ENCODE results near the gene INTS2. TPM values are rescaled to one million over a fixed set of nuclear protein-coding genes. Genes with fewer than 3 reads are reported as not detected.

Gene INTS2
- total RNA-seq, 1 experiment from 2014 or later: 20.8 TPM

DNA sequence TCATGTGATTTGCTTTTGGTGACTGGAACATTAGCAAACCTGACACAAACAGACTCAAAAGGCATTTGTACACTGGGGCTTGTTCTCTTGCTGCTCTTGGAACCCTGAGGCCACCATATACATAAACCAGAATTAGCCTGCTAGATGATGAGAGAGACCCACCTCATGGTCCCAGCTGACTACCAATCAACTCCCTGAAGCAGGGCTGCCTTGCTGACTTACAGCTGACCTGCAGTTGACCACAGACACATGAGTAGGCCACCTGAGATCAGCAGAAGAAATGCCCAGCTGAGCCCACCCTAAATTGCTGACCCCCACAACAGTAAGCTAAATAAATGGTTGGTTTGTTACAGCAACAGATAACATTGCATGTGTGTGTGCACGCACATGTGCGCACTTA lies 93.2 kb downstream of the INTS2 start:
- no peak overlapping the region for H3T11ph ChIP-seq (ENCODE audit: low read length)
- H3K36me3 Mint-ChIP-seq (ENCODE audit: insufficient read depth in 1 of 3, low read depth in 3 of 3): peaks cover 4 to 16% (median 5%) of the 10 kb centered on the region in 3 experiments; a peak in 6 of 7 replicates
- no CpG with 5 or more reads among the region's 2 CpGs for WGBS (ENCODE audit: extremely low coverage, insufficient read length, low lambda C conversion rate)
- H4K91ac ChIP-seq (ENCODE audit: insufficient read length, low read depth, low read length): no peak overlapping the region
- peaks cover 0 to 2% of the 10 kb centered on the region in 2 experiments; a peak in 1 of 4 replicates for H3K4me1 Mint-ChIP-seq
- no peak for DNase-seq
- no peak overlapping the region for H3K4me2 ChIP-seq (ENCODE audit: insufficient read depth, insufficient read length, low read length)
- H4K5ac ChIP-seq (ENCODE audit: insufficient read length, low read depth, low read length): no peak overlapping the region
- H3K18ac ChIP-seq (ENCODE audit: insufficient read length, low read depth, low read length): no peak overlapping the region
- no peaks in the 10 kb centered on the region for H3K79me1 ChIP-seq (ENCODE audit: insufficient read depth, low read depth, low read length, poor library complexity, severe bottlenecking)
- no peaks in the 10 kb centered on the region for H4K20me1 ChIP-seq (ENCODE audit: control insufficient read depth, insufficient read depth, insufficient read length)
- H3K56ac ChIP-seq (ENCODE audit: insufficient read length, low read depth, low read length): no peak overlapping the region
- no peaks in the 10 kb centered on the region for H3K9me3 Mint-ChIP-seq
- H3K27ac Mint-ChIP-seq: no peak overlapping the region
- no peak overlapping the region for H2BK20ac ChIP-seq (ENCODE audit: low read depth, low read length, poor library complexity, severe bottlenecking)
- H3K14ac ChIP-seq (ENCODE audit: insufficient read depth, low read length): no peak overlapping the region
- no peaks in the 10 kb centered on the region for H3K23me2 ChIP-seq (ENCODE audit: insufficient read length, low read depth, low read length, poor library complexity, severe bottlenecking)
- no peaks in the 10 kb centered on the region for H3K27me3 ChIP-seq (ENCODE audit: insufficient read depth, low read length)
- no peak overlapping the region for H3K27ac ChIP-seq (ENCODE audit: insufficient read length, low read depth, low read length)
- H3K27me3 Mint-ChIP-seq (ENCODE audit: low read depth): no peaks in the 10 kb centered on the region
- no peak overlapping the region for H2AFZ ChIP-seq (ENCODE audit: low read length)
- H2BK5ac ChIP-seq (ENCODE audit: insufficient read length, low read length): no peak overlapping the region
- H2BK120ac ChIP-seq (ENCODE audit: low read depth, low read length, poor library complexity, severe bottlenecking): no peak overlapping the region
- H3K4me3 Mint-ChIP-seq: no peak overlapping the region
- H4K8ac ChIP-seq (replicated peaks; ENCODE audit: insufficient read length, low read depth, low read length): no peak overlapping the region
- no peaks in the 10 kb centered on the region for H3K79me2 ChIP-seq (ENCODE audit: insufficient read depth, low read length)
- no peak overlapping the region for H3K4ac ChIP-seq (ENCODE audit: low read depth, low read length)
- H2BK15ac ChIP-seq (ENCODE audit: low read depth, low read length): no peak overlapping the region
- TF ChIP-seq CTCF (conservative IDR thresholded peaks at IDR 0.05): no peak
- H2BK12ac ChIP-seq (ENCODE audit: insufficient read length, low read depth, low read length): no peak overlapping the region
- H2AK5ac ChIP-seq (ENCODE audit: insufficient read length, low read length): no peak overlapping the region
- no peak overlapping the region for H3K9ac ChIP-seq (ENCODE audit: extremely low read depth, insufficient read length, low read length)
- H3K4me1 ChIP-seq (ENCODE audit: insufficient read depth, low read length): no peaks in the 10 kb centered on the region
- no peaks in the 10 kb centered on the region for H3K9me3 ChIP-seq (ENCODE audit: control insufficient read depth, low read depth, low read length)
- H3K23ac ChIP-seq (ENCODE audit: insufficient read length, low read depth, low read length): no peak overlapping the region
